Liver (tissue), 3 donors: ENCODE results near the gene DNAH10.

Experiments
- CTCF ChIP-seq: fragments of 150-350 bp; IDR thresholded peaks from 2 replicates; pipeline ENCODE4 v1.5.1; 2017; ENCODE audit warnings: improper control_type of control experiment, low read depth, low read length; ENCODE audit not compliant: missing input control
- HNF4A ChIP-seq, 2 donors: conservative IDR thresholded peaks; 2 replicates each; pipeline ENCODE4 v1.6.1; 2016; ENCODE audit warnings: antibody characterized with exemption in 2 of 2, mild to moderate bottlenecking in 2 of 2
- TAF1 ChIP-seq: conservative IDR thresholded peaks from 2 replicates; pipeline ENCODE4 v1.6.1; 2016; ENCODE audit warnings: antibody characterized with exemption, mild to moderate bottlenecking
- donor health status: healthy.
- donor health status: healthy.

DNA sequence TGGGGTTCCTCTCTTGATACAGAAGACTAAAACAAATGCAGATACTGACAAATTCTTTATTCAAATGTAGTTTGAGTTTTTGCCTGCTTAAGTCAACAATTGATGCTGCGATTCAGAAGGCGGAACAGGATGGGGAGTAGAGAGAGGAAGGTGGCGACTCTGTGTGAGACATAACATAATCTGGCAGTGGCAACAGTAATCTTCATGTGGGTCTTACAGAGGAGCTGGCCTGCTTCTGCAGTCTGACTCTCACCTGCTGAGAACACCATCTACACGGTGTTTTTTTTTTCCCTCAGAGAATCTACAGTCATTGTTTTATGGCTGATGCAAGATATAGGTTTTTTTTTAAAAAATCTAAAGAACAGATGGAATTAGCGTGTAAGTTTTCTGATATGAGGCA is 200.4 kb downstream of the DNAH10 start:
- TF ChIP-seq TAF1 (no peak), CTCF (no peak), HNF4A (conservative IDR thresholded peaks at IDR 0.05) (no peak)
